ENCODE data around the gene CCDC32. TPM values are rescaled to one million over a fixed set of nuclear protein-coding genes. Genes with fewer than 3 reads are reported as not detected.

CCDC32 gene
- total and polyA plus RNA-seq, 2 of the 13 experiments (the other 11 are each of a cell fraction or from before 2014, with no cell fraction given), result 10.8 to 23.2 TPM

DNA sequence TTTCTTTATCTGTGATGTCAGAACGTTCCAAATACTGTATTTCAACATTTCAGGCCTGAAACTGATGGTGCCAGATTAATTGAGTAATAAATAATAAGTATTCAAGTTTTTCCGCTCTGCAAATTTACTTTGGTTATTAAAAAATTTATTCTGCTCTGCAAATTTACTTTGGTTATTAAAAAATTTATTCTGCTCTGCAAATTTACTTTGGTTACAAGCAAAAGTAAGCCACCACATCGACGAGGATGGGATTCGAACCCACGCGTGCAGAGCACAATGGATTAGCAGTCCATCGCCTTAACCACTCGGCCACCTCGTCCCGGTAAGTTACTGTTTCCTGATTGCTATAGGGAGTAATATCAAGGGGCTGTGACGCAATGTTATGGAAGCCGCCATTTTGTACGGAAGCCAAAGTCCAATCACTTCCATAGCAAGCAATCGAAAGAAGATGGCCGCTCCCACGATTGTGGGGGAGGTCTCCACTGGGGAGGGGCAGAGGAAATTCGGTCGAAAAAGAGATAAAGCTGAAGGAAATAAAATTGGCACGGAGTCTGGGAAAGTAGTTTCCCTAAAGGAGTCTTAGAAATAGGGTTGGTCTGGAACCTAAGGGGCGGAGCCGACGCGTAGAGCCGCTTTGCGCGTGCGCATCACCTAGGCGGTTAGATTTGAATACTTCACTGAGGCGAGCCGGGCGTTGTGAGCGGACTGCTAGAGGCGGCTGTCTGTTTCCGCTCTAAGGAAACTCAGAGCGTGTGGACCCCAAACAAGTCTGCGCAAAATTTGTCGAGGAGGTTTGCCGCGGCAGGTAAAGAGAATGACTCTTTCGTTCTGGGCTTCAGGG is 29.0 kb upstream of the CCDC32 start, which contains the start of gene KNL1 (continued):
- TF ChIP-seq PHF20 (CRISPR knock-in tag; IDR thresholded peaks at IDR 0.05) (no peak), SNAI1 (CRISPR knock-in tag; IDR thresholded peaks at IDR 0.05; ENCODE audit: borderline replicate concordance) (no peak), GABPA (IDR thresholded peaks at IDR 0.05; ENCODE audit: low read depth, low read length) (no peak), GABPA (CRISPR knock-in tag; IDR thresholded peaks at IDR 0.05; ENCODE audit: low read depth) (peak; percentile 72), CHD4 (IDR thresholded peaks at IDR 0.05; ENCODE audit: borderline replicate concordance, low read length) (0 out of 2 replicates have a peak, but pooled peaks have one; percentile 54), RCOR2 (CRISPR knock-in tag; IDR thresholded peaks at IDR 0.05) (peak; percentile 80; the same call in 1 of the 2 replicates), POLR2G (IDR thresholded peaks at IDR 0.05; ENCODE audit: low read depth, low read length) (peak; percentile 69), ZNF747 (CRISPR knock-in tag; IDR thresholded peaks at IDR 0.05; ENCODE audit: borderline replicate concordance) (peak; percentile 76; the same call in 1 of the 2 replicates), ZNF792 (CRISPR knock-in tag; IDR thresholded peaks at IDR 0.05) (peak; percentile 39; the same call in 1 of the 2 replicates), ZFX (CRISPR knock-in tag; IDR thresholded peaks at IDR 0.05; ENCODE audit: low read depth) (no peak; the same call in 1 of the 2 replicates), BORCS8-MEF2B (CRISPR knock-in tag; IDR thresholded peaks at IDR 0.05) (peak; percentile 85; the same call in 1 of the 2 replicates), GZF1 (CRISPR knock-in tag; IDR thresholded peaks at IDR 0.05) (no peak), ZNF138 (CRISPR knock-in tag; IDR thresholded peaks at IDR 0.05; ENCODE audit: low read depth) (peak; percentile 84; the same call in 1 of the 2 replicates), KMT2B (CRISPR knock-in tag; IDR thresholded peaks at IDR 0.05) (peak; percentile 77), FOXP1 (IDR thresholded peaks at IDR 0.05) (no peak), FOXP1 (CRISPR knock-in tag; IDR thresholded peaks at IDR 0.05) (no peak), RFXAP (CRISPR knock-in tag; IDR thresholded peaks at IDR 0.05; ENCODE audit: borderline replicate concordance) (peak; percentile 71), ZNF883 (CRISPR knock-in tag; IDR thresholded peaks at IDR 0.05; ENCODE audit: not compliant biosample characterization) (peak; percentile 57), ONECUT2 (CRISPR knock-in tag; IDR thresholded peaks at IDR 0.05) (peak; percentile 55; the same call in 1 of the 2 replicates), MEIS1 (CRISPR knock-in tag; IDR thresholded peaks at IDR 0.05; ENCODE audit: borderline replicate concordance) (peak; percentile 62; the same call in 1 of the 2 replicates), ZSCAN21 (CRISPR knock-in tag; IDR thresholded peaks at IDR 0.05; ENCODE audit: borderline replicate concordance) (peak; percentile 50; the same call in 1 of the 2 replicates), NR2F6 (IDR thresholded peaks at IDR 0.05) (peak; percentile 23; the same call in 1 of the 2 replicates), NR2F6 (CRISPR knock-in tag; IDR thresholded peaks at IDR 0.05) (peak; percentile 42; the same call in 1 of the 2 replicates), ZNF124 (CRISPR knock-in tag; IDR thresholded peaks at IDR 0.05) (peak; percentile 85; the same call in 1 of the 2 replicates), ZNF232 (CRISPR knock-in tag; IDR thresholded peaks at IDR 0.05; ENCODE audit: borderline replicate concordance) (peak; percentile 46; the same call in 1 of the 2 replicates), MAZ (IDR thresholded peaks at IDR 0.05; ENCODE audit: borderline replicate concordance, low read depth, low read length) (no peak), MAZ (CRISPR knock-in tag; IDR thresholded peaks at IDR 0.05; ENCODE audit: low read depth) (peak; percentile 53; the same call in 1 of the 2 replicates)
- TF ChIP-seq, protein P1, sequence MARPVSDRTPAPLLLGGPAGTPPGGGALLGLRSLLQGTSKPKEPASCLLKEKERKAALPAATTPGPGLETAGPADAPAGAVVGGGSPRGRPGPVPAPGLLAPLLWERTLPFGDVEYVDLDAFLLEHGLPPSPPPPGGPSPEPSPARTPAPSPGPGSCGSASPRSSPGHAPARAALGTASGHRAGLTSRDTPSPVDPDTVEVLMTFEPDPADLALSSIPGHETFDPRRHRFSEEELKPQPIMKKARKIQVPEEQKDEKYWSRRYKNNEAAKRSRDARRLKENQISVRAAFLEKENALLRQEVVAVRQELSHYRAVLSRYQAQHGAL (CRISPR knock-in tag; IDR thresholded peaks at IDR 0.05; ENCODE audit: not compliant biosample characterization), result peak; percentile 37
- TF ChIP-seq, protein P2, sequence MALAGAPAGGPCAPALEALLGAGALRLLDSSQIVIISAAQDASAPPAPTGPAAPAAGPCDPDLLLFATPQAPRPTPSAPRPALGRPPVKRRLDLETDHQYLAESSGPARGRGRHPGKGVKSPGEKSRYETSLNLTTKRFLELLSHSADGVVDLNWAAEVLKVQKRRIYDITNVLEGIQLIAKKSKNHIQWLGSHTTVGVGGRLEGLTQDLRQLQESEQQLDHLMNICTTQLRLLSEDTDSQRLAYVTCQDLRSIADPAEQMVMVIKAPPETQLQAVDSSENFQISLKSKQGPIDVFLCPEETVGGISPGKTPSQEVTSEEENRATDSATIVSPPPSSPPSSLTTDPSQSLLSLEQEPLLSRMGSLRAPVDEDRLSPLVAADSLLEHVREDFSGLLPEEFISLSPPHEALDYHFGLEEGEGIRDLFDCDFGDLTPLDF (CRISPR knock-in tag; IDR thresholded peaks at IDR 0.05), result peak; percentile 79
